8988T (cell line): Measurements from ENCODE around the gene TNIK.

Source experiments
- DNase-seq: peaks from one replicate; pipeline ENCODE4 v3.0.0; 2011

TNIK gene

GRCh38 chr3:171416666-171417065, 43.5 kb downstream of the TNIK start:
- no peak for DNase-seq

- no peak for DNase-seq
These were observed 44.1 kb downstream of the TNIK start for GRCh38 chr3:171416061-171416460.

GRCh38 chr3:171415070-171415469, 45.1 kb downstream of the TNIK start:
- no peak for DNase-seq

GRCh38 chr3:171412473-171412872, 47.7 kb downstream of the TNIK start:
- no peak for DNase-seq

GRCh38 chr3:171412054-171412453, 48.2 kb downstream of the TNIK start:
- no peak for DNase-seq

GRCh38 chr3:171410186-171410585, 50.0 kb downstream of the TNIK start:
- DNase-seq, result no peak

- DNase-seq, result no peak
These were observed 52.4 kb downstream of the TNIK start for GRCh38 chr3:171407759-171408158.

GRCh38 chr3:171404376-171404967, 55.7 kb downstream of the TNIK start:
- no peak for DNase-seq

GRCh38 chr3:171402281-171402680, 57.9 kb downstream of the TNIK start:
- DNase-seq, result no peak

- no peak for DNase-seq
These were observed 58.8 kb downstream of the TNIK start for GRCh38 chr3:171401432-171401831.

- no peak for DNase-seq
These were observed 60.4 kb downstream of the TNIK start for GRCh38 chr3:171399842-171400241.

GRCh38 chr3:171398343-171398742, 61.9 kb downstream of the TNIK start:
- no peak for DNase-seq

GRCh38 chr3:171397089-171397488, 63.1 kb downstream of the TNIK start:
- DNase-seq, result no peak

- DNase-seq, result no peak
These were observed 64.2 kb downstream of the TNIK start for GRCh38 chr3:171396048-171396447.

- DNase-seq, result no peak
These were observed 67.0 kb downstream of the TNIK start for GRCh38 chr3:171393032-171393744.

GRCh38 chr3:171391432-171391831, 68.8 kb downstream of the TNIK start:
- no peak for DNase-seq

- no peak for DNase-seq
These were observed 69.9 kb downstream of the TNIK start for GRCh38 chr3:171390051-171390941.

- no peak for DNase-seq
These were observed 70.7 kb downstream of the TNIK start for GRCh38 chr3:171389491-171389890.

- DNase-seq, result no peak
These were observed 71.7 kb downstream of the TNIK start for GRCh38 chr3:171388527-171388926.

GRCh38 chr3:171387062-171387461, 73.1 kb downstream of the TNIK start:
- no peak for DNase-seq

- DNase-seq, result no peak
These were observed 75.1 kb downstream of the TNIK start for GRCh38 chr3:171385086-171385485.

GRCh38 chr3:171384101-171384891, 75.9 kb downstream of the TNIK start:
- DNase-seq, result no peak
